ENCODE results near the gene VEGFA.

DNA sequence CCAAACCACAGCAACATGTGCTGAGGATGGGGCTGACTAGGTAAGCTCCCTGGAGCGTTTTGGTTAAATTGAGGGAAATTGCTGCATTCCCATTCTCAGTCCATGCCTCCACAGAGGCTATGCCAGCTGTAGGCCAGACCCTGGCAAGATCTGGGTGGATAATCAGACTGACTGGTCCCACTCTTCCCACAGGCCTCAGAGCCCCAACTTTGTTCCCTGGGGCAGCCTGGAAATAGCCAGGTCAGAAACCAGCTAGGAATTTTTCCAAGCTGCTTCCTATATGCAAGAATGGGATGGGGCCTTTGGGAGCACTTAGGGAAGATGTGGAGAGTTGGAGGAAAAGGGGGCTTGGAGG lies 1.5 kb upstream of the VEGFA start:
- TF ChIP-seq, protein P1, sequence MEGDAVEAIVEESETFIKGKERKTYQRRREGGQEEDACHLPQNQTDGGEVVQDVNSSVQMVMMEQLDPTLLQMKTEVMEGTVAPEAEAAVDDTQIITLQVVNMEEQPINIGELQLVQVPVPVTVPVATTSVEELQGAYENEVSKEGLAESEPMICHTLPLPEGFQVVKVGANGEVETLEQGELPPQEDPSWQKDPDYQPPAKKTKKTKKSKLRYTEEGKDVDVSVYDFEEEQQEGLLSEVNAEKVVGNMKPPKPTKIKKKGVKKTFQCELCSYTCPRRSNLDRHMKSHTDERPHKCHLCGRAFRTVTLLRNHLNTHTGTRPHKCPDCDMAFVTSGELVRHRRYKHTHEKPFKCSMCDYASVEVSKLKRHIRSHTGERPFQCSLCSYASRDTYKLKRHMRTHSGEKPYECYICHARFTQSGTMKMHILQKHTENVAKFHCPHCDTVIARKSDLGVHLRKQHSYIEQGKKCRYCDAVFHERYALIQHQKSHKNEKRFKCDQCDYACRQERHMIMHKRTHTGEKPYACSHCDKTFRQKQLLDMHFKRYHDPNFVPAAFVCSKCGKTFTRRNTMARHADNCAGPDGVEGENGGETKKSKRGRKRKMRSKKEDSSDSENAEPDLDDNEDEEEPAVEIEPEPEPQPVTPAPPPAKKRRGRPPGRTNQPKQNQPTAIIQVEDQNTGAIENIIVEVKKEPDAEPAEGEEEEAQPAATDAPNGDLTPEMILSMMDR (conservative IDR thresholded peaks at IDR 0.05 in 1 of 2, IDR thresholded peaks at IDR 0.05 in 1 of 2; ENCODE audit: extremely low read depth in 1 of 2, insufficient read depth in 1 of 2, low read depth in 1 of 2, low read length in 2 of 2): no peak
- no peak for TF ChIP-seq EZH2 (IDR thresholded peaks at IDR 0.05; ENCODE audit: borderline replicate concordance, low read length)
